ENCODE measurements around the gene SLC35E4.
A peak's percentile ranks its signal among the peaks of the same experiment; 100 is the strongest.
"Not testable (repeated sequence)": the region's sequence is repeated elsewhere in the genome, so short reads cannot be mapped to it uniquely, and the experiment has no call there.

SLC35E4 gene

GRCh38 chr22:30612789-30613188, 22.8 kb upstream of the SLC35E4 start:
- DNase-seq (ENCODE audit: low read depth), result no peak

- no peak for DNase-seq (ENCODE audit: low read depth)
Measured at GRCh38 chr22:30614268-30614667, 21.3 kb upstream of the SLC35E4 start.

- DNase-seq (ENCODE audit: low read depth), result no peak
Measured at GRCh38 chr22:30614879-30615278, 20.7 kb upstream of the SLC35E4 start.

- DNase-seq (ENCODE audit: low read depth), result no peak
Measured at GRCh38 chr22:30615543-30615954, 20.0 kb upstream of the SLC35E4 start.

- no peak for DNase-seq (ENCODE audit: low read depth)
Measured at GRCh38 chr22:30617819-30618218, 17.8 kb upstream of the SLC35E4 start.

GRCh38 chr22:30619909-30620308, 15.7 kb upstream of the SLC35E4 start:
- not testable (repeated sequence) for DNase-seq (ENCODE audit: low read depth)

GRCh38 chr22:30626413-30626812, 9.2 kb upstream of the SLC35E4 start:
- DNase-seq (ENCODE audit: low read depth), result no peak

- DNase-seq (ENCODE audit: low read depth), result no peak
Measured at GRCh38 chr22:30627471-30627870, 8.1 kb upstream of the SLC35E4 start.

GRCh38 chr22:30628491-30628890, 7.1 kb upstream of the SLC35E4 start:
- no peak for DNase-seq (ENCODE audit: low read depth)

- DNase-seq (ENCODE audit: low read depth), result not testable (repeated sequence)
Measured at GRCh38 chr22:30631469-30631868, 4.1 kb upstream of the SLC35E4 start.

- peak; percentile 78 for DNase-seq (ENCODE audit: low read depth)
Measured at GRCh38 chr22:30634471-30635233, 929 bp upstream of the SLC35E4 start.

- no peak for DNase-seq (ENCODE audit: low read depth)
Measured at GRCh38 chr22:30636226-30637077, 871 bp downstream of the SLC35E4 start.

GRCh38 chr22:30637701-30638114, 2.1 kb downstream of the SLC35E4 start:
- no peak for DNase-seq (ENCODE audit: low read depth)

- DNase-seq (ENCODE audit: low read depth), result no peak
Measured at GRCh38 chr22:30640361-30640760, 4.8 kb downstream of the SLC35E4 start.

- DNase-seq (ENCODE audit: low read depth), result no peak
Measured at GRCh38 chr22:30640839-30641430, 5.4 kb downstream of the SLC35E4 start.

- no peak for DNase-seq (ENCODE audit: low read depth)
Measured at GRCh38 chr22:30643055-30643875, 7.7 kb downstream of the SLC35E4 start.

- DNase-seq (ENCODE audit: low read depth), result no peak
Measured at GRCh38 chr22:30646518-30647160, 11.1 kb downstream of the SLC35E4 start.

- no peak for DNase-seq (ENCODE audit: low read depth)
Measured at GRCh38 chr22:30647536-30647935, 12.0 kb downstream of the SLC35E4 start.

GRCh38 chr22:30648825-30649224, 13.2 kb downstream of the SLC35E4 start:
- no peak for DNase-seq (ENCODE audit: low read depth)

- peak; percentile 66 for DNase-seq (ENCODE audit: low read depth)
Measured at GRCh38 chr22:30649430-30650007, 13.9 kb downstream of the SLC35E4 start.

GRCh38 chr22:30650508-30651116, 15.0 kb downstream of the SLC35E4 start:
- DNase-seq (ENCODE audit: low read depth), result no peak

Measured in stromal cell of bone marrow (primary cell).